HS-27A (cell line): ENCODE measurements around the gene FAM184B.

Experiments used
- DNase-seq: peaks from one replicate; pipeline ENCODE4 v3.0.0-alpha.2; 2012; ENCODE audit warnings: low read depth, missing footprints

The FAM184B gene

GRCh38 chr4:17773135-17773698 is 8.2 kb downstream of the FAM184B start:
- DNase-seq, result no peak

DNA sequence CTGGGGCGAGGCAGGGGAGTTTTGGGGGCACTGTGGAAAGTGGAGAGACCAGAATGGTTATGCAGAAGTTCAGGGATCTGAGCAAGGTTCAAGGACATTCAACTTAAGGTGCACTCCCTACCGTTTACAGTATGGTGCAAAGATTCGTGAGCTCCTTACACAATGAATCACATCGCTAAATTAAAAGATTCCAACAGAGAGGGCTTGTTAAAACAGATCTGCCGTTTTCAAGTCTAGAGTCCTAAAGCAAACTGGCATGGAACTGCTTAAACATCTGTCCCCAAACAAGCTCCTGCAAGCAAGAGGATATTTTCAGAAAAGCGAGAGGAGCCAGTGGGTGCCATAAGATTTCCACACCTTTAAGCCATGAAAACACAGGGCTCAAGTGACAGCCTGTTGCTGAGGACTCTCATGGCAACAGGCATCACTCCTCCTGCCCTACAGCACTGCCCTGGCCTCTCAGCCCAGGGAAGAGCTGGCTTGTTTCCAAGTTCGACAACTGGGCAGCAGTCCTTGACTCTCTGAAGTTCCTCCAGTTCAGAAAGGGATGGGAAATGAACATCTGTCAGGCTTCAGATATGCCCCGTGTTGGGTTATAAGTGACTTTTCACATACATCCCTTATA is 10.0 kb downstream of the FAM184B start:
- no peak for DNase-seq

DNA sequence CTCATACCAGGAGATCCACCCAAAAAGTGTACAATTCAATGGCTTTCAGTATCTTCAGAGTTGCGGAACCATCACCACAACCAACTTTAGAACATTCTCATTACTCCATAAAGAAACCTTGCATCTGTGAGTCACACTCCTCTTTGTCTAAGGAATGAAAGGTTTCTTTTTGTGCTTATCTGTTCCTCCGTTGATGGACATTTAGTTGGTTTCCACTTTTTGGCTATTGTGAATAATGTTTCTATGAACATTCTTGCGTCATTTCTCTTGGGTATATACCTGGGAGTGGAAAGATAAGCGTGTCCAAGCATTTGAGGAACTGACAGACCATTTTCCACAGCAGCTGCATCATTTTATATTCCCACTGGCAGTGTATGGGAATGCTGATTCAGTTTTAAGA is 10.6 kb downstream of the FAM184B start:
- no peak for DNase-seq

DNA sequence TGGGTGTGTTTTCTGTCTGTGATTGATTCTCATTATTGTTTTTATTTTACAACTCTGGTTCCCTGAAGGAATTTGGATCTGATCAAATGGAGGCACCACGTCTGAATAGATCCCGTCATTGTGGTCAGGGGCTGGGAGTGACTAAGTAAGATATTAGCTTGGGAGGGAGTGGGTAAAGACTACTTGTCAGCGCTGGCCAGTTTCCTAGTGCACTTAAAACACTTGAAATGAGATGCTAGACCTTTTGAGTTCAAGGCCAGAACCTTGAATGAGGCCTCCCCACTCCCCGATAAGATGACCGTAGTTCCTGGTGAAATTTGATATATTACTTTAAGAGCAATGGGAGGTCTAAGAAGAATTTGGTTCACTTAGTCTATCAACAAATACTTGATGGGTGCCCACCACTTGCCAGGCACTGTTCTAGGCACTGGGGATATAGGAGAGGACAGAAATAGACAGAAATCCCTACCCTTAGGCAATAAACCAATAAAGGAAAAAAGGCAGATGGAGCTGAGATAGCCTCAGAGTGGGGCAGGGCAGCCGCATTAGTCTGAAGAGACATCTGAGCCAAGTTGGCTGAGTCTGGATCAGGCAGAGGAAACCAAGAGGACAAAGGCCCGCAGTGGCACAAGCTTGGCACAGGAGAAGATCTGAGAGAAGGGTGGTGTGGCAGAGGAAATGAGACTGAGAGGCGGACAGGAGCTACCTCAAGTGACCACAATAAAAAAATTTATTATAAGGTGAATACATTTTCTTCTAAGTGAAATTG is 11.8 kb downstream of the FAM184B start:
- no peak for DNase-seq

- DNase-seq, result no peak
These were observed 14.5 kb downstream of the FAM184B start for GRCh38 chr4:17766826-17767458.

DNA sequence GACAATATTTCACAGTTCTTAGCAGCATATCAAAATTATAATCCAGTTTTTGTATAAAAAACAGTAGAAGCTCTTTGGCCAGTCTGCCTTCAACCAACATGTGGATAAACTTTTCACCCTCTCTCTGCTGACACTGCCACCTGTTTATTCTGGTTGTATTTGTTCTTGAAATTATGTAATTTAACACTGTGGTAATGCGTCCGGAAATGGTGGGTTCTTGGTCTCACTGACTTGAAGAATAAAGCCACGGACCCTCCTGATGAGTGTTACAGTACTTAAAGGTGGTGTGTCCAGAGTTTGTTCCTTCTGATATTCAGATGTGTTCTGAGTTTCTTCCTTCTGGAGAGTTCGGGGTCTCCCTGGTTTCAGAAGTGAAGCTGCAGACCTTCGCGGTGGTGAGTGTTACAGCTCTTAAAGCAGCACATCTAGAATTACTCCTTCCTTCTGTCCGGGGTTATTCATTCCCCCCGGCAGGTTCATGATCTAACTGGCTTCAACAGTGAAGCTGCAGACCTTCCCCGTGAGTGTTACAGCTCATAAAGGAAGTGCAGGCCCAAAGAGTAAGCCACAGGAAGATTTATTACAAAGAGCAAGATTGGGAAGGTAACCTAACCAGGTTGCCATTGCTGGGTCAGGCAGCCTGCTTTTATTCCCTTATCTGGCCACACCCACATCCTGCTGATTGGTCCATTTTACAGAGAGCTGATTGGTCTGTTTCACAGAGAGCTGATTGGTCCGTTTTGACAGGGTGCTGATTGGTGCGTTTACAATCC is 15.7 kb downstream of the FAM184B start:
- DNase-seq, result no peak

- DNase-seq, result no peak
These were observed 17.5 kb downstream of the FAM184B start for GRCh38 chr4:17763931-17764330.

- DNase-seq, result no peak
These were observed 18.0 kb downstream of the FAM184B start for GRCh38 chr4:17763416-17763815.

DNA sequence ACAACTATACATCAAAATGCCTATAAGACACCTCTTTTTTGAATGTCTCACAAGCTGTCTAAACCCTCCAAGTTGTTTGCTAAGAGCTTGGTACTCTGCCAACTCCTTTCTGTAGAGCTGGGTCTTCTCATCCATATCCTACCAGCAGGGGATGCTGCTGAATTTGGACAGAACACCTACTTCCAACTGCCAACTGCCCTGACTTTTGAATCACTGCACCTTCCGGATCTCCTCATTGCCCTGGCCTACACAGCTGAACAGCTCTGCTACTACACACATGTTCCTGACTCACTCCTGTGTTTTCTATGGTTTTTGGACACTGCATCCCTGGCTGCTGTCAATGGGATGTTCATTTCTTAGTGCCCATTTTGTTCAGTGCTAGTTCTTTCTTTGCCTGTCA is 18.7 kb downstream of the FAM184B start:
- no peak for DNase-seq

DNA sequence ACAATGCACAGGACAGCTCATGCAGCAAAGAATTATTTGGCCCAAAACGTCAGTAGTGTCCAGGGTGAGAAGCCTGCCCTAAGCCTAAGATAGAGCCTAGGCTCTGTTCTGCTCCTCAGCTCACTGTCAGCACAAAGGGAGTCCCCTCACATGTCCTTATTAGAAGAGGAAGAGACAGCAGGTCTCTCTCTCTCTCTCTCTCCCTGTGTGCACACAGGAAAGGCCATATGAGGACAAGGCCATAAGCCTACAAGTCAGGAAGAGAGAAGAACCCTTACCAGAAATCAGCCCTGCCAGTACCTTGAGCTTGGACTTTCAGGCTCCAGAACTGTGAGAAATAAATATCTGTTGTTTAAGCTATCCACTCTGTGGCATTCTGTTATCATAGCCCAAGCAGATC is 20.4 kb downstream of the FAM184B start:
- DNase-seq, result no peak

GRCh38 chr4:17760626-17761025 is 20.8 kb downstream of the FAM184B start:
- DNase-seq, result no peak

- no peak for DNase-seq
These were observed 22.9 kb downstream of the FAM184B start for GRCh38 chr4:17758485-17758884.

GRCh38 chr4:17757621-17758020 is 23.8 kb downstream of the FAM184B start:
- DNase-seq, result no peak

- DNase-seq, result no peak
These were observed 27.8 kb downstream of the FAM184B start for GRCh38 chr4:17753646-17754045.

DNA sequence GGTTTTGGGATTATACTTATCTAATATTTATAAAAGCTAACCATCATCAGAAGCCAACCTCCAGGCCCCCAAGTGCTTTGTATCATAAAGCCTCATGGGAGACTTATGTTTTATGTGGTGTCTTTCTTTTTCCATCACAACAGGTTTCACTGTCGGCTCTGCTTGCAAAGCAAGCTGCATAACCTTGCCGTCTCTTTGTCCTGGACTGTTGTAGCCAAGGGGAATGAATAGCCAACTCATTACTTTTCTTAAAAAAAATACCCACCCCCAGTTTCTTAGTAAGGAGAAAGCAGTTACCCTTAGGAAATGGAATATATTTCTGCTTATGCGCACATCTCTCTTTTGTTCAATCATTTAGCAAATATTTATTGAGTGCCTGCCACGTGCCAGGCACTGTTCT is 40.7 kb downstream of the FAM184B start:
- DNase-seq, result no peak

- no peak for DNase-seq
These were observed 44.9 kb downstream of the FAM184B start for GRCh38 chr4:17736484-17736883.

DNA sequence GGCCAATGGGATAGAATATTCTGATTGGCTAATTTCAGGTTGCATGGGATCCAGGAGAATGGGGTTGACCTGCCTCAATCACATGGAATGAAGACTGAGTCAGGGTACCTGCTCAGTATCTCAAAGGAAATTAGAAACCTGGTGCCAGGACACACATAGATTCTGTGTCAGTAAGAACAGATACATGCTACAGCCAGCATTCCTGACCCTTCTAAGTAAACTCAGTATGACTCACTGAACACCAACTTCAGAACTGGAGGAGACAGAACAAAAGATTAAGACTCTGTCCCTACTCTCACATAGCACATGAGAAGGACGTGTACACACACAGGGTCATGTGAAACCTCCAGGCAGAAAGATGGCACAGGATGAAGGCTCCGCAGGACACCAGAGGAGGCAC is 54.5 kb downstream of the FAM184B start:
- no peak for DNase-seq

DNA sequence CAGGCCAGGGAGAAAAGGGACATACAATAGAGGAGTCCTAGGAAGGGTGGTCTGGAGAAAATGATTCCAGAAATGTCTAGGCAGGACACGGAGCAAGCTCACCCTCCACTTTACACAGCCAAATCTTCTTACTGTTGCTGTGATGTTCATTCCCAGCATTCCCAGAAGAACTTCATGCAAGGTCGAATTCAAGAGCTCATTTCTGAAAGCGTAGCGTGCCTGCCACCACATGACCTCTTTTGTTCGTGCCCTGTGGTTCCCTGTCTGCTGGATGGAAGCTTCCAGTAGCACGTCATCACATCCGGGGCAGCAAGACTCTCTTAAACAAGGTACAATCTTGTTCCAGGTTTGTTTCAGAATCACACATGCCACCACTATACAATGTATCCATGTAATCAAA is 57.8 kb downstream of the FAM184B start:
- no peak for DNase-seq

DNA sequence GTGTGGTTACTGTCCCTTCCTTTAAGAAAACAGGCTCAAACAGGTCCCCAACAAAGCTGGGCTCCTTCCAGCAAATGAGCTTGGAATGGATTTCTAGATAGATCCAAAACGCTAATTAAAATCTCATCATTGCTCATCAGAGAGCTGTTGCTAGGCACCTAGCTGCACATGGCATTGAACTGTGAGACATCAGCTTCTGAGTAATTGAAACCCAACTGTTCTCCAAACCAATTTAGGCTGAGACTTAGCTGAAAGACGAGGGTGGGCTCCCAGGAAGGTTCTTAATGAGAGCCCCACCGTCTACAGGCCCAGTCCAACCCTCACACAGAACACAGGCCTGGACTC is 59.1 kb downstream of the FAM184B start:
- no peak for DNase-seq

DNA sequence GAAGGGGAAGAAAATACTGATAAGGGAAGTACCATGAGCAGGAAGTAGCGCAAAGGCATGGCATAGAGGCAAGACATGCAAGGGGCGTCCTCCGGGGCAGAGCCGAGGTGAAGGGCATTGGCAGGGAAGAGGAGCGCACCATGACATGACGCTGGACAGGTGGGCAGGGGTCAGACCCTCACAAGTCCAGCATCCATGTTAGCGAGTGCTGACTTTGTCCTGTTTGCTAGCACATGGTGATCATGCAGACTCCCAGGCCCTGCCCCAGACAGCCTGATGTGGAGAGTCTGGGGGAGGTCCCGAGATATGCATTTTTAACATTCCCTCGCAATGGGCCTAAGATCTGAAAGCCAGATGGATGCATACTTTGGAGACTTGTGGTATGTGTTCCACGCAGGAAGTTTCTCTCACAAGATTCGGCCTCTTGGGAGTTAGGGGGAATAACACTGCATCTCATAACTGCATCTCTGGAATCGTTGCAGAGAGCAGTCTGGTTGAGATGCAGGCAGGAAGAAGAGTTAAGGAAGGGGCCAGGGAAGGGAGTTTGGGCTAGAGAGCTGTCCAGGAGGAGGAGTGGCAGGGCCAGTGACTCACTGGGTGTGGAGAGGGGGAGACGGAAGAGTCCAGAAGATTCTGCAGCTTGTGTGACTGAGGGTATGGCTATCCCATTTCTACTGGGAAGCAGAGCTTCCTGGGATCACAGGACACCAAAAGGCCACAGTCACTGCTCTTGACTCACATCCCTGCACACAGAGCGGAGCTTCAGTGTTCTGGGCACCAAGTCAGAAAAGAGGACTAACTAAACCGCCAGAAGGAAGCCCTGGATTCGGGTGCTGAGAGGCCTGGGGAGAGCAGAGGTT is 59.7 kb downstream of the FAM184B start:
- DNase-seq, result no peak

- DNase-seq, result no peak
These were observed 62.3 kb downstream of the FAM184B start for GRCh38 chr4:17719106-17719505.
